ENCODE measurements around the gene EAF2.
"Not testable (repeated sequence)": the region's sequence is repeated elsewhere in the genome, so short reads cannot be mapped to it uniquely, and the experiment has no call there.

The EAF2 gene

GRCh38 chr3:121834671-121835464 lies at the start of gene EAF2, which contains the start of gene IQCB1:
Gene EAF2 (plus strand): TSS chr3:121835209. CDS start chr3:121835286, 77 bp downstream.
Gene IQCB1 (minus strand): TSS chr3:121835060. CDS start chr3:121828960, 6,100 bp downstream.
- DNase-seq (ENCODE audit: low read depth) = peak; percentile 75

DNA sequence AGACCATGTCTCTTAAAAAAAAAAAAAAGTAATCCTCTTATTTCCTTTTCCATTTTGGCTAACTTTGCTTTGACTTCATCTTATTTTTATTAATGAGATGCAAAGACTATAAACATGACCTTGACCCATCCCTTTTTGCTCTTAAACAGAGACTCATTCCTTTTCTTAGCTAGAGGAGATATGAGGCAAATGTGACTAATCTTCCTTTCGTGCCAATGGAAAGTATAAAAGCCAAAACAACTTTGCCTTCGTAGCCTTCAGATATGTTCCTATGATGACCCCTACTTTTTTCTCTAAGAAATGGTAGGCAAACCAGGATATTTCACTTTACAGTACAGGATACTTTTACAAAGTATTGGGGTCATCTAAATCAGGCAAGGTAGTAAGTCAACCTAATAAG lies 48.5 kb upstream of the EAF2 start:
- no peak for DNase-seq (ENCODE audit: low read depth)

DNA sequence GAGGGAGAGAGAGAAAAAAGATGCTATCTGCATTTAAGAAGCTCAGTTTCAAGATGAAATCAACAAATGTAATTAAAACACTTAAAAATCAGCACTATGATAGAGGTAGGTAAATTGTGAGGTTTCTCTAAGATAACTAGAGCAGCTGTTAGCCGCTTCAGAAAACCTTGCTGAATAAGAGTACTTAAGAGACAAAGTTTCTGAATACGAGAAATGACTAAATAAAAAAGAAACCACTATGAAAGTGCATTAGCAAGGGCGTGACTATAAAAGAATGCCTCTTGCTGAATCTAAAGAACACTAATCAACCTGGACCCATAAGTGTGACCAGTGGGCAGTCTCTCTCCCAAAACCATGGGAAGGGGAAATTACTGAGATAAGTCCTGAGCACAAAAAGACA lies 41.9 kb upstream of the EAF2 start:
- DNase-seq (ENCODE audit: low read depth) = no peak

GRCh38 chr3:121794264-121794983 lies 40.6 kb upstream of the EAF2 start:
- DNase-seq (ENCODE audit: low read depth) = no peak

DNA sequence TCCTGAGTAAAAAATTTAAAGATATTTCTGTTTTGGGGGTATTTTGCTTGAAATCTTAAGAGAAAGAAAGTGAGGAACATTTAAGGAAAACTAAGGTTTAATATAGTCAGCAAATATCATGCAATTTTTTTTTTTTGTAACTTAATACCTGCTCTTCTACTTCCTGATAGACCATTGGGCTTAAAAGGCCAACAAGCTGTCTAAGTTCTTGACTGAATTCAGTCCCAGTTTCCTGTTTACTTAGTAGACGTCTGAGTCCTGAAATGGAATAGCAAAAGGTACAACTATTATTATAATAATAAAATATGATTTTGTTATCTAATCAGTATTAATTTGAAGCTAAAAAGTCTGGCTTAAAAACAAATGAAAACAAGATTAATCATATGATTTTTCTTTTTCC lies 38.0 kb upstream of the EAF2 start:
- no peak for DNase-seq (ENCODE audit: low read depth)

- DNase-seq (ENCODE audit: low read depth) = no peak
Observed at GRCh38 chr3:121800906-121801305, 34.1 kb upstream of the EAF2 start.

DNA sequence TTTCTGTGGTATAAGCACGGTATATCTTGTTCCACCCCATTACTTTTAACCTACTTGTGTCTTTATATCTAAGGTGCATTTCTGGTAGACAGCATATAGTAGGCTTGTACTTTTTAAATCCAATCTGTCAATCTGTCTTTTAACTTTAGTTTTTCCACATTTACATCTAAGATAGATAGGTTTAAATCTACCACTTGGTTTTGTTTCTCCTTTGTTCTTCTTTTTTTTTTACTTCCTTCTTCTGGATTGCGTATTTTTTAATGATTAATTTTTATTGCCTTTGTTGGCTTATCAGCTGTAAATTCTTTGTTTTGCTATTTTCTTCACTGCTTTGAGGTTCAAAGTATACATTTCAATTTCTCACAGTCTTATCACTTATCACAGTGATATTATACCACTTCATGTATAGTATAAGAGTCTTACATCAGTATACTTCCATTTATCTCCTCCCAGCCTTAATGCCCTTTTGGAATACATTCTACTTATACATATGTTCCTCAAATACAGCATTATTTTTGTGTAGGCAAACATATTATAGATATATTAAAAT lies 31.2 kb upstream of the EAF2 start:
- DNase-seq (ENCODE audit: low read depth) = no peak

DNA sequence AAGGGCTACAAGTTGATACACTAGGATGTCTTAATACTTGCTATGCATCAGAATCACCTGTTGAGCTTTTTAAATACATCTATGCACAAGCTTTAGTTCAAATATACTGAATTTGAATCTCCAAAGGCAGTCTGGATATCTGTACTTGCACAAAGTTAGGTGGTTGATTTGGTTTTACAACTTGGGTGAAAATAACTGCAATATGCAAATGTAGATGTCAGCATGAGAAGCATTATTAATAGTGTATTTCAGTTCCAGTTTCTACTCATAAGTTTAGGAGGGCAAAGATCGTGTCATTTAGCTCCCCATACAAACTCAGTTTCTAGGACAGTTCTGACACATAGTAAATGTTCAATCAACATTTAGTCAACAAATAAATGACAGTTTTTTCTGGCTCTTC lies 25.8 kb upstream of the EAF2 start:
- no peak for DNase-seq (ENCODE audit: low read depth)

DNA sequence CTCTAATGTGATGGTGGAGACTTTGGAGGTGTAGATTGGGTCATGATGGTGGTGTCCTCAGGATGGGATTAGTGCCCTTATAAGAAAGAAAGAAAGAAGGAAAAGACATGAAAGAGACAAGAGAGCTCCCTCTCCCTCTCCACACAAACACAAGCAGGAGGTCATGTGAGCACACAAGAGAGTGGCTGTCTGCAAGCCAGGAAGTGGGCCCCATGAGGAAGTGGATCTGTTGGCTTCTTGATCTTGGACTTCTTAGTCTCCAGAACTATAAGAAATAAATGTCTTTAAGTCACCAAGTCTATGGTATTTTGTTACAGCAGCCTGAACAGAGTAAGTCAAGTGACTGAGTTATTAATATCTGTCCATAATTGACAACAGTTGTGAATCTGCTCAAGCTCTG lies 17.3 kb upstream of the EAF2 start:
- no peak for DNase-seq (ENCODE audit: low read depth)

DNA sequence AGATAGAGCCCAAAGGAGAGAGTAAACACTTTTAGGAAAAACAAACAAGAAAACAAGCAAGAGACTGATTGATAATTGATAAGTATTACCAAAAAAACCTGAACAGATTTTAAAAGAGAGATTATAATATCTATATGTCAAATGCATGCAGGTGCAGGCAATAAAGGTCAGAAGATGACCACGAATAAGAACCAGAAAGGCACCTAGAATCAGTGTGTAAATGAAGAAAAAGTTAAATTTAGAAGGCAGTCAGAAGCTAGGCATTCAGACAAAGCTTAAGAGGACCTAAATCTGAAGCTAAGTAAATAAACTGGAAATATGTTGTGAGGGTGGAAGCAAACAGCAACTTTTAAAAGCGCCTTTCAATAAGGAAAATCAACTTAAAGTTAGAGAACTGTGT lies 16.4 kb upstream of the EAF2 start:
- DNase-seq (ENCODE audit: low read depth) = no peak

- DNase-seq (ENCODE audit: low read depth) = no peak
Observed at GRCh38 chr3:121819236-121819635, 15.8 kb upstream of the EAF2 start.

DNA sequence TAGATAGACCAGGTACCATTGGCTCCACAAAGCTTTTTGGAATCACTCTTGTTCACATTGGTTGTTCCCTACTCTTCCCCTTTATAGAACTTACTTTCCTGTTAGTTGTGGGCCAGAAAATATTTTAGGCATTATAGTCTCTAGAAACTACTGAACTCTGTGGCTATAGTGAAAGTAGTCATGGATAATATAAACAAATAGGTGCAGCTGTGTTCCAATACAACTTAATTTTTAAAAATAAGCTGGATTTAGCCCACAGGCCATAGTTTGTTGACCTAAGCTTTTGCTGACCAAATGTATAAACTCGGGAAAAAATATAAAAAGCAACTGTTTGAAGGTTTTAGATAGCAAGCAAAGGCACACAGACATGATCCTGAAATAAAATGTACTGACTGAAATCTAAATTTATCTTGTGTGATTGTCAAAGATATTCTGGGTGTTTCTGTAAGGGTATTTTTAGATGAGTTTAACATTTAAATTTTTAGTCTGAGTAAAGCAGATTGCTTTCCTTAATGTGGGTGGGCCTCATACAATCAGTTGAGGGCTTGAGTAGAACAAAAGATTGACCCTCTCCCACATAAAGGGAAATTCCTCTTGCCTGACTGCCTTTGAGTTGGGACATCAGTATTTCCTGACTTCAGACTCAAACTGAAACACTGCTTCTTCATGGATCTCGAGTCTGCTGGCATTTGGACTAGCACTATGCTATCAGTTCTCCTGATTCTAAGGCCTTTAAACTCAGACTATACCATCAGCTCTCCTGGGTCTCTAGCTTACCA lies 13.4 kb upstream of the EAF2 start:
- no peak for DNase-seq (ENCODE audit: low read depth)

DNA sequence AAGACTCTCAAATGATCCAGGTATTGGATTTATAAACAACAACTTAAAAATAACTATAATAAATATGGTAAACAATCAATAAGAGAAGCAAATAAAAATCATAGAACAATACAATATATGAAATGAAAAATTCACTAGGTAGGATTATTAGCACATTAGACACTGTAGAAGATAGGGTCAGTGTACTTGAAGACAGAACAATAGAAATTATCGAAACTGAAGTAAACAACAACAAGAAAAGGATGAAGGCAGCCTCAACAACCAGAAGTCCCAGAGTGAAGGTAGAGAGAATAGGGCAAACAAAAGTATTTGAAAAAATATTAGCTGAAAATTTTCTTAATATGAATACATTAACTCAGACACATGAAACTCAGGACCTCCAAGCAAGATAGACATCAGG lies 12.0 kb upstream of the EAF2 start:
- no peak for DNase-seq (ENCODE audit: low read depth)

GRCh38 chr3:121834157-121834670 lies 795 bp upstream of the EAF2 start:
- DNase-seq (ENCODE audit: low read depth) = no peak

- DNase-seq (ENCODE audit: low read depth) = no peak
Observed at GRCh38 chr3:121835465-121835801, 424 bp downstream of the EAF2 start.

DNA sequence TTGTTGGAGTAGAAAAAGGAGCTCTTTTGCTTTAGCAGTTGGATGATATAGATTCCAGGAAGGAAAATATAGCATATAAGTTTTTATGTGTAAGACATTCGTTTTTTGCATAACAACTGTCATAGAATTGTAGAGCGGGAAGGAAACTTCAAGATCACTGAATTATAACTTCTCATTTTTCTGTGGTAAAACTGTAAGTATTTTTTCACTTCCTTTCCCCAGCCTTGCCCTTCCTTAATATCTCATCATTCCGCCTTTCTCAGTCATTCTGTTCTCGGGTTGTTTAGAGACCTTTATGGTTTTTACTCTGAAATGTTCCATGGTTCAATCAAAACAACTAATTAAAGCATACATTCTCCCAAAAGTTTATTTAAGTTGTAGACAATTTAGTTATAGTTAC lies 1.1 kb downstream of the EAF2 start:
- DNase-seq (ENCODE audit: low read depth) = no peak

DNA sequence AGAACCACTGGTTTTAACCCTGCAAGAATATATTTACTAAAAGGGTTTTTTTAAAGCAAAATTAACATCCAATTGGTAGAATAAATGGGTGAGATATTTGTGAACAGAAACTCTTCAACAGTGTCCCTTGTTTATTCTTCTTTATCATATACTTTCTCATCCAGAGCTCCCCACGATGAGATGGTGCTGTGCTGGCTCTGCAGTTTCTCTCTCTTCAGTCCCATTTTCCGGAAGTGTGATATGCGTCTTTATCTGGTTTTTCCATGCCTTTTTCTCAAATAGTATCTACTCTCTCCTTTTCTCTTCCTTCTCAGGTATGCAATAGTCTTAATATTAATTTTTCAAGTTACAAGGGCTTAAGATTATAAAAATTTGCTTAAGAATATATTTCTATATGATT lies 1.5 kb downstream of the EAF2 start:
- no peak for DNase-seq (ENCODE audit: low read depth)

DNA sequence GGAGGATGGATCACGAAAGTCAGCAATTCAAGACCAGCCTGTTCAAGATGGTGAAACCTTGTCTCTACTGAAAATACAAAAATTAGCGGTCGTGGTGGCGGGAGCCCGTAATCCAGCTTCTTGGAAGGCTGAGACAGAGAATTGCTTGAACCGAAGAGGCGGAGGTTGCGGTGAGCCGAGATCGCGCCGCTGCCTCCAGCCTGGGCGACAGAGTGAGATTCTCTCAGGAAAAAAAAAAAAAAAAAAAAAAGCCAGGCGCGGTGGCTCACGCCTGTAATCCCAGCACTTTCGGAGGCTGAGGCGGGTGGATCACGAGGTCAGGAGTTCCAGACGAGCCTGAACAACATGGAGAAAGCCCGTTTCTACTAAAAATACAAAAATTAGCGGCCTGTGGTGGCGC lies 5.0 kb downstream of the EAF2 start:
- no peak for DNase-seq (ENCODE audit: low read depth)

- DNase-seq (ENCODE audit: low read depth) = no peak
Observed at GRCh38 chr3:121844892-121845291, 9.9 kb downstream of the EAF2 start.

GRCh38 chr3:121852256-121852655 lies 17.2 kb downstream of the EAF2 start:
- DNase-seq (ENCODE audit: low read depth) = no peak

DNA sequence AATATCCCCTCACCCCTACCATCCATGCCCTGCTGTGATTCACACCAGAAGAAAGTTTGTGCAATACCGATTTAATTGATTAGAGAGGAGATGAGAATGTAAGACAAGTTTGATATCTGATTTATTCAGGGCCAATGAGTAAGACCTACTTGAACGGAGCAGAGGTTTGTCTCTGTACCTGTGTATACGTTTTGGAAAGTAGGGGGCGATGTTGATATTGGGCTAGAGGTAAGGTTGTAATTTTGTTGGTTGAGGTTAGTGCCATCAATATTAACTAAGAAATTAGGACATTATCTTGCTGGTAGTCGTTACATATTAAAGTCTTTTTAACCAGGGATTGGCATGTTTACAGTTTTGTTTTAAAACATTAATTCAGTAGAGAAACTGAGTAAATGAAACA lies 20.5 kb downstream of the EAF2 start:
- no peak for DNase-seq (ENCODE audit: low read depth)

DNA sequence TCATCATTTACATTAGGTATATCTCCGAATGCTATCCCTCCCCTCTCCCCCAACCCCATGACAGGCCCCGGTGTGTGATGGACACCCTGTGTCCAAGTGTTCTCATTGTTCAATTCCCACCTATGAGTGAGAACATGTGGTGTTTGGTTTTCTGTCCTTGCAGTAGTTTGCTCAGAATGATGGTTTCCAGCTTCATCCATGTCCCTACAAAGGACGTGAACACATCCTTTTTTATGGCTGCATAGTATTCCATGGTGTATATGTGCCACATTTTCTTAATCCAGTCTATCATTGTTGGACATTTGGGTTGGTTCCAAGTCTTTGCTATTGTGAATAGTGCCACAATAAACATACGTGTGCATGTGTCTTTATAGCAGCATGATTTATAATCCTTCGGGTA lies 22.8 kb downstream of the EAF2 start:
- DNase-seq (ENCODE audit: low read depth) = not testable (repeated sequence)
